K562 (cell line): ENCODE results near the gene MYO1D. TPM values are rescaled to one million over a fixed set of nuclear protein-coding genes. Genes with fewer than 3 reads are reported as not detected.

Experiments used
- ATAC-seq: fragments of 200-7000 bp; cut with Tn5 transposase; 3 replicates; pipeline ENCODE4 v1.9.1; 2020; ENCODE audit warnings: moderate library complexity
- BruUV-seq: library from RNA; stranded (reverse); fragments of 400-500 nt; replicated peaks from 2 replicates; lab custom pipeline; 2021; lab: Mats Ljungman, UMichigan
- CTCF ChIA-PET: fragments of 300-600 bp; formaldehyde crosslinking; extraction: SDS; loops from one replicate; lab custom pipeline; 2021; ENCODE audit warnings: low intra/inter-chr PET ratio; lab: Yijun Ruan, JAX
- POLR2A ChIA-PET: fragments of 300-600, 350-650 bp; sonication (Branson Sonifier 250); formaldehyde crosslinking; extraction: SDS; loops from one replicate; lab custom pipeline; 2021; ENCODE audit warnings: antibody characterized with exemption, inconsistent platforms; lab: Yijun Ruan, JAX
- DNase-seq, 4 experiments: peaks; one replicate each; pipeline versions ENCODE4 v3.0.0 to v3.0.0-alpha.2; 2011 to 2018; ENCODE audit warnings: low spot score in 3 of 4, mixed read lengths in 3 of 4; ENCODE audit errors: extremely low read depth in 1 of 4
- FAIRE-seq: peaks from 2 replicates; lab custom pipeline; 2011; peaks lifted over from hg19 to GRCh38; lab: Jason Lieb, UNC
- H2AFZ ChIP-seq: 2 replicates; pipeline ENCODE4 v1.6.0; 2011; ENCODE audit warnings: low read depth, low read length, control low read depth, inconsistent platforms
- H3K27ac ChIP-seq: fragments of 200-600 bp; 3 replicates; pipeline ENCODE4 v1.8.0; 2011; ENCODE audit warnings: low read depth, mild to moderate bottlenecking, control low read depth, inconsistent platforms, low read length, moderate library complexity, mixed read lengths; ENCODE audit errors: extremely low read depth
- H3K27me3 ChIP-seq, 2 experiments: fragments of 300-600 bp in 1 of 2; 2 replicates in 1 of 2; 3 replicates in 1 of 2; pipeline versions ENCODE4 v1.6.0 to v1.8.0; 2011; ENCODE audit warnings: inconsistent platforms in 2 of 2, low read length in 2 of 2, mild to moderate bottlenecking in 1 of 2, mixed read lengths in 1 of 2, moderate library complexity in 1 of 2; ENCODE audit not compliant: control insufficient read depth in 2 of 2, insufficient read depth in 2 of 2
- H3K36me3 ChIP-seq: fragments of 300-600 bp; 3 replicates; pipeline ENCODE4 v1.8.0; 2011; ENCODE audit warnings: mild to moderate bottlenecking, low read length, inconsistent platforms; ENCODE audit not compliant: control insufficient read depth, insufficient read depth
- H3K4me1 ChIP-seq, 2 experiments: fragments of 200-600 bp in 1 of 2; replicated peaks in 1 of 2; 2 replicates in 1 of 2; 3 replicates in 1 of 2; pipeline versions ENCODE4 v1.5.1 to v1.8.0; 2011; ENCODE audit warnings: inconsistent platforms in 2 of 2, low read length in 2 of 2, mild to moderate bottlenecking in 1 of 2, mixed read lengths in 1 of 2, moderate library complexity in 1 of 2; ENCODE audit not compliant: control insufficient read depth in 2 of 2, insufficient read depth in 2 of 2
- H3K4me2 ChIP-seq: 2 replicates; pipeline ENCODE4 v1.6.1; 2011; ENCODE audit warnings: low read length, control low read depth, inconsistent platforms, mixed read lengths; ENCODE audit not compliant: insufficient read depth
- H3K4me3 ChIP-seq: fragments of 200-600 bp; sonication (generic), shearing (Covaris generic); 2 replicates; pipeline ENCODE4 v1.5.1; 2016; ENCODE audit warnings: control low read depth, inconsistent platforms
- H3K79me2 ChIP-seq: fragments of 200-600 bp; 3 replicates; pipeline ENCODE4 v1.8.0; 2011; ENCODE audit warnings: low read length, inconsistent platforms; ENCODE audit not compliant: control insufficient read depth, insufficient read depth
- H3K9ac ChIP-seq, 2 experiments: 2 replicates each; pipeline versions ENCODE4 v1.6.0 to v1.6.1; 2011; ENCODE audit warnings: low read depth in 2 of 2, low read length in 2 of 2, control low read depth in 1 of 2, inconsistent platforms in 1 of 2, mild to moderate bottlenecking in 1 of 2, mixed read lengths in 1 of 2; ENCODE audit not compliant: insufficient read depth in 1 of 2
- H3K9me1 ChIP-seq: one replicate; pipeline ENCODE4 v1.6.0; 2011; ENCODE audit warnings: inconsistent platforms, mild to moderate bottlenecking, low read length, moderate library complexity; ENCODE audit not compliant: control insufficient read depth, insufficient read depth
- H3K9me3 ChIP-seq: replicated peaks from 2 replicates; pipeline ENCODE4 v1.5.1; 2011; ENCODE audit warnings: low read depth, low read length, inconsistent platforms; ENCODE audit not compliant: control insufficient read depth, insufficient read depth
- H4K20me1 ChIP-seq: replicated peaks from 2 replicates; pipeline ENCODE4 v1.6.1; 2011; ENCODE audit warnings: low read length, inconsistent platforms, mixed read lengths; ENCODE audit not compliant: control insufficient read depth, insufficient read depth
- FOXK2 ChIP-seq, 2 experiments: fragments of 450-650 bp; IDR thresholded peaks in 1 of 2; conservative IDR thresholded peaks in 1 of 2; 2 replicates each; pipeline ENCODE4 v1.6.1; 2016; ENCODE audit warnings: low read depth in 2 of 2, mild to moderate bottlenecking in 1 of 2
- RBFOX2 ChIP-seq: fragments of 200-400 bp; formaldehyde crosslinking; IDR thresholded peaks from 2 replicates; pipeline ENCODE4 v1.6.1; 2017; ENCODE audit warnings: low read depth, mild to moderate bottlenecking, low read length, moderate library complexity
- RNF2 ChIP-seq: sonication (generic); IDR thresholded peaks from 2 replicates; pipeline ENCODE4 v1.6.1; 2016
- SFPQ ChIP-seq: fragments of 200-400 bp; formaldehyde crosslinking; IDR thresholded peaks from 2 replicates; pipeline ENCODE4 v1.6.1; 2017; ENCODE audit warnings: mild to moderate bottlenecking, low read depth, low read length, moderate library complexity
- SP2 ChIP-seq: IDR thresholded peaks from 2 replicates; pipeline ENCODE4 v1.6.1; 2011; ENCODE audit warnings: mild to moderate bottlenecking, low read depth, low read length, moderate library complexity; ENCODE audit not compliant: poor library complexity, severe bottlenecking; ENCODE audit errors: extremely low read depth
- TFE3 ChIP-seq: fragments of 450-650 bp; formaldehyde crosslinking; IDR thresholded peaks from 2 replicates; pipeline ENCODE4 v1.4.0; 2020; ENCODE audit warnings: mild to moderate bottlenecking, mixed read lengths
- THAP12 ChIP-seq: fragments of 250-450 bp; sonication (Bioruptor Pico); IDR thresholded peaks from 2 replicates; pipeline ENCODE4 v1.9.0; 2021; ENCODE audit warnings: mild to moderate bottlenecking, inconsistent platforms
- ZNF695 ChIP-seq: fragments of 450-650 bp; formaldehyde crosslinking; IDR thresholded peaks from 2 replicates; pipeline ENCODE4 v1.4.0; 2020; ENCODE audit warnings: mild to moderate bottlenecking, moderate library complexity
- WGBS: fragments of 100-300 bp; shearing (Covaris generic); methylation state at CpG from one replicate; pipeline ENCODE4 v1.1.6; 2016; ENCODE audit warnings: low coverage, mixed read lengths; ENCODE audit not compliant: insufficient coverage; ENCODE audit errors: missing lambda C conversion rate; 5-methylcytosine and 5-hydroxymethylcytosine counted together
- in situ Hi-C: fragments of 300-500 bp; cut with MboI; formaldehyde crosslinking; loops from 4 replicates; pipeline ENCODE4 v1.15.0; 2018; ENCODE audit warnings: inconsistent platforms, mixed read lengths
- intact Hi-C: fragments of 100-400 bp; cut with micrococcal nuclease; formaldehyde crosslinking; loops from 2 replicates; pipeline ENCODE4 v1.14.2; 2022
- polyA plus RNA-seq, 8 experiments: library from polyadenylated mRNA; depleted of rRNA in 4 of 8; stranded (reverse) in 5 of 8; unstranded in 3 of 8; fragments of >200 nt; fragmentation: Nextera tagmentation in 2 of 8; fragmentation: Illumina TruSeq in 1 of 8; extraction: Ambion mirVana in 2 of 8; extraction: Trizol in 1 of 8; gene quantifications; 2 replicates each; pipeline versions ENCODE4 v1.2.1 to v1.2.3, GENCODE V29; 2011 to 2014; ENCODE audit warnings: inconsistent platforms in 1 of 8, missing spikeins in 1 of 8
- total RNA-seq, 7 experiments: library from RNA; depleted of rRNA in 6 of 7; stranded (reverse); fragments of >200 nt in 6 of 7; fragmentation: Illumina TruSeq in 2 of 7; extraction: Trizol in 2 of 7; gene quantifications; 2 replicates each; pipeline versions ENCODE4 v1.2.1 to v1.2.3, GENCODE V29; 2011 to 2021; ENCODE audit warnings: low replicate concordance in 1 of 7

The MYO1D gene
- total and polyA plus RNA-seq, 9 of the 15 experiments (the other 6 are each of a cell fraction or from before 2014, with no cell fraction given), result 2.1 to 71.2 (median 45.4) TPM

GRCh38 chr17:32449963-32450362, 427.0 kb downstream of the MYO1D start:
- POLR2A ChIA-PET, result interaction anchor here (0.6 kb wide), 2 partner anchors 33 to 36 kb away, joined by 3 read pairs; no protein-coding TSS in a partner anchor
- H3K4me3 ChIP-seq, result no peak overlapping the region
- in situ Hi-C loops, result no loop called here
- no peak overlapping the region for H2AFZ ChIP-seq
- no peak overlapping the region for H3K27ac ChIP-seq
- peaks cover 6% of the 10 kb centered on the region; the same call in 1 of the 2 replicates for H4K20me1 ChIP-seq
- ATAC-seq (no peak), DNase-seq (no peak), FAIRE-seq (no peak)
- H3K4me1 ChIP-seq, result peaks cover under 1 to 12% of the 10 kb centered on the region in 2 experiments; a peak in 3 of 5 replicates
- no TSS peak for BruUV-seq
- no peak overlapping the region for H3K9ac ChIP-seq
- CTCF ChIA-PET, result no interaction called here
- WGBS, result 100% methylated on average over 5 of the region's 5 CpGs
- H3K36me3 ChIP-seq, result peaks cover 97% of the 10 kb centered on the region
- TF ChIP-seq RNF2 (no peak), SFPQ (no peak), ZNF695 (CRISPR knock-in tag) (no peak), RBFOX2 (no peak), FOXK2 (conservative IDR thresholded peaks at IDR 0.05 in 1 of 2, IDR thresholded peaks at IDR 0.05 in 1 of 2; ENCODE audit: low read depth in 2 of 2) (no peak), TFE3 (no peak), SP2 (no peak), THAP12 (CRISPR knock-in tag) (no peak)
- intact Hi-C loops, result loop anchor here (10.0 kb wide), 1 partner anchor 75 kb away; no protein-coding TSS in a partner anchor
- H3K79me2 ChIP-seq, result peaks cover 96% of the 10 kb centered on the region
- no peak overlapping the region for H3K4me2 ChIP-seq
- H3K9me1 ChIP-seq, result no peaks in the 10 kb centered on the region
- H3K27me3 ChIP-seq, result no peaks in the 10 kb centered on the region
- no peaks in the 10 kb centered on the region for H3K9me3 ChIP-seq
